Measurements from ENCODE around the gene CHST5.

DNA sequence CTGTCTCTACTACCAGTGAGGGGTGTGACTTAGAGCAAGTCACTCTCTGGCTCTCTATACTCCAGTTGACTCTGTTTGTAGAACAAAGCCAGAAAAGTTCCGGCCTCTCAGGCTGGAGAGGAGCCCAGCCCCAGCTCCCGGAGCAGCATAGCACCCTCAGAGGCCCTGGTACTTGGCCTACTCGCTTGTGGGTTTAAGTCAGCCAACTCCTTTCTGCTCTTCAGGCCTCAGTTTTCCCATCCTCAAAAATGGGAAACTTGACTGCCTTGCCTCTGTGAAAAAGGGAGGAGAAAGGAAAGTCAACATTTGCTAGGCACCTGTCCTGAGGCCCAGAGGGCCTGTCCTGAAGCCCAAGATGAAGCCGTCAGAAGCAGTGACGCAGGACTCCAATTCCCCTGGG lies 41.7 kb downstream of the CHST5 start:
- TF ChIP-seq, protein P1, sequence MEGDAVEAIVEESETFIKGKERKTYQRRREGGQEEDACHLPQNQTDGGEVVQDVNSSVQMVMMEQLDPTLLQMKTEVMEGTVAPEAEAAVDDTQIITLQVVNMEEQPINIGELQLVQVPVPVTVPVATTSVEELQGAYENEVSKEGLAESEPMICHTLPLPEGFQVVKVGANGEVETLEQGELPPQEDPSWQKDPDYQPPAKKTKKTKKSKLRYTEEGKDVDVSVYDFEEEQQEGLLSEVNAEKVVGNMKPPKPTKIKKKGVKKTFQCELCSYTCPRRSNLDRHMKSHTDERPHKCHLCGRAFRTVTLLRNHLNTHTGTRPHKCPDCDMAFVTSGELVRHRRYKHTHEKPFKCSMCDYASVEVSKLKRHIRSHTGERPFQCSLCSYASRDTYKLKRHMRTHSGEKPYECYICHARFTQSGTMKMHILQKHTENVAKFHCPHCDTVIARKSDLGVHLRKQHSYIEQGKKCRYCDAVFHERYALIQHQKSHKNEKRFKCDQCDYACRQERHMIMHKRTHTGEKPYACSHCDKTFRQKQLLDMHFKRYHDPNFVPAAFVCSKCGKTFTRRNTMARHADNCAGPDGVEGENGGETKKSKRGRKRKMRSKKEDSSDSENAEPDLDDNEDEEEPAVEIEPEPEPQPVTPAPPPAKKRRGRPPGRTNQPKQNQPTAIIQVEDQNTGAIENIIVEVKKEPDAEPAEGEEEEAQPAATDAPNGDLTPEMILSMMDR (IDR thresholded peaks at IDR 0.05), result no peak
- TF ChIP-seq EZH2 (IDR thresholded peaks at IDR 0.05; ENCODE audit: borderline replicate concordance, insufficient read depth, low read depth, low read length, poor library complexity, severe bottlenecking), result no peak

Measured in B cell (primary cell).